SK-N-SH treated with all-trans-retinoic acid at 6 μM for 48 hours (cell line): ENCODE measurements around the gene ITPKA.

Experiments used
- ARNTL ChIP-seq: fragments of 450-650 bp; formaldehyde crosslinking; IDR thresholded peaks from 2 replicates; pipeline ENCODE4 v1.5.0; 2020; ENCODE audit warnings: low read depth, mild to moderate bottlenecking, moderate library complexity, borderline replicate concordance
- CSRNP3 ChIP-seq: fragments of 250-450 bp; sonication (Bioruptor Pico); IDR thresholded peaks from 2 replicates; pipeline ENCODE4 v1.5.1; 2021; ENCODE audit warnings: mild to moderate bottlenecking, moderate library complexity
- SNAI2 ChIP-seq: fragments of 250-450 bp; sonication (Bioruptor Pico); IDR thresholded peaks from 2 replicates; pipeline ENCODE4 v1.5.0; 2020; ENCODE audit warnings: mild to moderate bottlenecking, moderate library complexity
- TCF4 ChIP-seq: fragments of 250-450 bp; sonication (Bioruptor Pico); IDR thresholded peaks from 2 replicates; pipeline ENCODE4 v1.8.0; 2021; ENCODE audit warnings: mild to moderate bottlenecking, moderate library complexity, borderline replicate concordance
- ZFP3 ChIP-seq: fragments of 250-450 bp; sonication (Bioruptor Pico); IDR thresholded peaks from 2 replicates; pipeline ENCODE4 v1.5.0; 2020; ENCODE audit warnings: mild to moderate bottlenecking, moderate library complexity
- TF ChIP-seq, protein P1 (sequence below): fragments of 250-450 bp; sonication (Bioruptor Pico); IDR thresholded peaks from 2 replicates; pipeline ENCODE4 v1.8.0; 2020; ENCODE audit warnings: mild to moderate bottlenecking, moderate library complexity, borderline replicate concordance
- TF ChIP-seq, protein P2 (sequence below): fragments of 250-450 bp; sonication (Bioruptor Pico); IDR thresholded peaks from 2 replicates; pipeline ENCODE4 v1.5.0; 2020; ENCODE audit warnings: mild to moderate bottlenecking, moderate library complexity

DNA sequence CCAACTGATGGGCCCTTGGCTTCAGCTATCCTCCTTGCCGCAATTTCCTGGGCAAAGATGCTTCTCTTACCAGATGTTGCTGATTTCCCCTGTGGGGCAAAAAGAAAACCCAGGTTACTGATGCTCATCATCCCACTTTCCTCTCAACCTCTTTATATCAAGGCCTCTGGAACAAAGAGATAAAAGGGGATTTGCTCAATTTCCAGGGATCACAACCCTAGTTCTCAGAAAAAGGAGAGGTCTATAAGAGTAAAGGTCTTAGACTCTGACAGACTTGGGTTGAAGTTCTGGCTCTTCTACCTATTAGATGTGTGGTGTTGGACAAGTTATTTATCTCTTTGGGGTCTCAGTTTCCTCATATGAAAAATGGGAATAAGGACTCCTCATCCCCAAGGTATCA lies 41.9 kb downstream of the ITPKA start:
- TF ChIP-seq, protein P1, sequence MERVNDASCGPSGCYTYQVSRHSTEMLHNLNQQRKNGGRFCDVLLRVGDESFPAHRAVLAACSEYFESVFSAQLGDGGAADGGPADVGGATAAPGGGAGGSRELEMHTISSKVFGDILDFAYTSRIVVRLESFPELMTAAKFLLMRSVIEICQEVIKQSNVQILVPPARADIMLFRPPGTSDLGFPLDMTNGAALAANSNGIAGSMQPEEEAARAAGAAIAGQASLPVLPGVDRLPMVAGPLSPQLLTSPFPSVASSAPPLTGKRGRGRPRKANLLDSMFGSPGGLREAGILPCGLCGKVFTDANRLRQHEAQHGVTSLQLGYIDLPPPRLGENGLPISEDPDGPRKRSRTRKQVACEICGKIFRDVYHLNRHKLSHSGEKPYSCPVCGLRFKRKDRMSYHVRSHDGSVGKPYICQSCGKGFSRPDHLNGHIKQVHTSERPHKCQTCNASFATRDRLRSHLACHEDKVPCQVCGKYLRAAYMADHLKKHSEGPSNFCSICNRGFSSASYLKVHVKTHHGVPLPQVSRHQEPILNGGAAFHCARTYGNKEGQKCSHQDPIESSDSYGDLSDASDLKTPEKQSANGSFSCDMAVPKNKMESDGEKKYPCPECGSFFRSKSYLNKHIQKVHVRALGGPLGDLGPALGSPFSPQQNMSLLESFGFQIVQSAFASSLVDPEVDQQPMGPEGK = no peak
- TF ChIP-seq SNAI2 (CRISPR knock-in tag) (no peak), ARNTL (CRISPR knock-in tag) (no peak), TCF4 (CRISPR knock-in tag) (no peak), CSRNP3 (CRISPR knock-in tag) (no peak), ZFP3 (CRISPR knock-in tag) (no peak)
- TF ChIP-seq, protein P2, sequence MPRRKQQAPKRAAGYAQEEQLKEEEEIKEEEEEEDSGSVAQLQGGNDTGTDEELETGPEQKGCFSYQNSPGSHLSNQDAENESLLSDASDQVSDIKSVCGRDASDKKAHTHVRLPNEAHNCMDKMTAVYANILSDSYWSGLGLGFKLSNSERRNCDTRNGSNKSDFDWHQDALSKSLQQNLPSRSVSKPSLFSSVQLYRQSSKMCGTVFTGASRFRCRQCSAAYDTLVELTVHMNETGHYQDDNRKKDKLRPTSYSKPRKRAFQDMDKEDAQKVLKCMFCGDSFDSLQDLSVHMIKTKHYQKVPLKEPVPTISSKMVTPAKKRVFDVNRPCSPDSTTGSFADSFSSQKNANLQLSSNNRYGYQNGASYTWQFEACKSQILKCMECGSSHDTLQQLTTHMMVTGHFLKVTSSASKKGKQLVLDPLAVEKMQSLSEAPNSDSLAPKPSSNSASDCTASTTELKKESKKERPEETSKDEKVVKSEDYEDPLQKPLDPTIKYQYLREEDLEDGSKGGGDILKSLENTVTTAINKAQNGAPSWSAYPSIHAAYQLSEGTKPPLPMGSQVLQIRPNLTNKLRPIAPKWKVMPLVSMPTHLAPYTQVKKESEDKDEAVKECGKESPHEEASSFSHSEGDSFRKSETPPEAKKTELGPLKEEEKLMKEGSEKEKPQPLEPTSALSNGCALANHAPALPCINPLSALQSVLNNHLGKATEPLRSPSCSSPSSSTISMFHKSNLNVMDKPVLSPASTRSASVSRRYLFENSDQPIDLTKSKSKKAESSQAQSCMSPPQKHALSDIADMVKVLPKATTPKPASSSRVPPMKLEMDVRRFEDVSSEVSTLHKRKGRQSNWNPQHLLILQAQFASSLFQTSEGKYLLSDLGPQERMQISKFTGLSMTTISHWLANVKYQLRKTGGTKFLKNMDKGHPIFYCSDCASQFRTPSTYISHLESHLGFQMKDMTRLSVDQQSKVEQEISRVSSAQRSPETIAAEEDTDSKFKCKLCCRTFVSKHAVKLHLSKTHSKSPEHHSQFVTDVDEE (CRISPR knock-in tag) = no peak
